Tibial artery (tissue), 4 donors: Measurements from ENCODE around the gene AHDC1.

Experiments used
- DNase-seq, 2 donors: peaks; one replicate each; pipeline ENCODE4 v3.0.0-alpha.2; 2019
- H3K27ac ChIP-seq, 2 donors: fragments of 200-600 bp; sonication (generic) in 1 of 2; 1 replicate in 1 of 2; 2 replicates in 1 of 2; pipeline ENCODE4 v1.5.1; 2018 to 2019; ENCODE audit warnings: mild to moderate bottlenecking in 1 of 2
- H3K27me3 ChIP-seq, 2 donors: fragments of 200-600 bp; sonication (generic) in 1 of 2; one replicate each; pipeline versions ENCODE4 v1.5.1 to v1.6.0; 2016 to 2019
- H3K36me3 ChIP-seq, 3 donors: fragments of 200-600 bp; sonication (generic) in 2 of 3; one replicate each; pipeline ENCODE4 v1.5.1; 2016 to 2019; ENCODE audit warnings: mild to moderate bottlenecking in 2 of 3
- H3K4me1 ChIP-seq, 4 donors: fragments of 200-600 bp; sonication (generic) in 2 of 4; 1 replicate in 3 of 4; 2 replicates in 1 of 4; pipeline ENCODE4 v1.5.1; 2016 to 2019
- H3K4me3 ChIP-seq, 2 donors: fragments of 200-600 bp; sonication (generic) in 1 of 2; 1 replicate in 1 of 2; 2 replicates in 1 of 2; pipeline ENCODE4 v1.5.1; 2018 to 2019; ENCODE audit warnings: mild to moderate bottlenecking in 2 of 2
- H3K9me3 ChIP-seq, 3 donors: fragments of 200-600 bp; sonication (generic) in 1 of 3; one replicate each; pipeline ENCODE4 v1.5.1; 2016 to 2019
- CTCF ChIP-seq, 2 experiments: fragments of 200-600 bp in 1 of 2; fragments of 450-650 bp in 1 of 2; IDR thresholded peaks; one replicate each; pipeline ENCODE4 v1.5.1; 2017 to 2019; ENCODE audit warnings: antibody characterized with exemption in 2 of 2, mild to moderate bottlenecking in 1 of 2, moderate library complexity in 1 of 2
- intact Hi-C: fragments of 100-400 bp; cut with DNase I; formaldehyde crosslinking; loops from one replicate; pipeline ENCODE4 v1.15.0; 2023; ENCODE audit warnings: low total_unique reads

Gene AHDC1

GRCh38 chr1:27521861-27522431 is 82.0 kb downstream of the AHDC1 start:
- peaks cover 8 to 79% (median 69%) of the 10 kb centered on the region in 4 donors for H3K4me1 ChIP-seq
- H3K36me3 ChIP-seq: no peaks in the 10 kb centered on the region
- TF ChIP-seq CTCF (IDR thresholded peaks at IDR 0.05): no peak
- no peaks in the 10 kb centered on the region for H3K27me3 ChIP-seq
- no peaks in the 10 kb centered on the region for H3K9me3 ChIP-seq
- no peak for DNase-seq
- intact Hi-C loops: no loop called here
- H3K4me3 ChIP-seq: peak overlapping the region; percentile 17 to 27
- peak overlapping the region; percentile 64 to 86 for H3K27ac ChIP-seq

GRCh38 chr1:27521336-27521831 is 82.6 kb downstream of the AHDC1 start:
- H3K27me3 ChIP-seq: no peaks in the 10 kb centered on the region
- H3K4me3 ChIP-seq: peak overlapping the region in 1 of 2 donors; percentile 27
- peaks cover 8 to 73% (median 66%) of the 10 kb centered on the region in 4 donors for H3K4me1 ChIP-seq
- H3K27ac ChIP-seq: peak overlapping the region; percentile 64 to 86
- TF ChIP-seq CTCF (IDR thresholded peaks at IDR 0.05): no peak
- intact Hi-C loops: no loop called here
- H3K9me3 ChIP-seq: no peaks in the 10 kb centered on the region
- no peaks in the 10 kb centered on the region for H3K36me3 ChIP-seq
- DNase-seq: peak; percentile 46 to 81

GRCh38 chr1:27520651-27521050 is 83.3 kb downstream of the AHDC1 start:
- H3K4me1 ChIP-seq: peaks cover 8 to 66% (median 61%) of the 10 kb centered on the region in 4 donors

GRCh38 chr1:27519331-27520258 is 84.3 kb downstream of the AHDC1 start:
- Histone ChIP-seq H3K27me3 (no peaks in the 10 kb centered on the region), H3K4me1 (peaks cover 8 to 55% (median 51%) of the 10 kb centered on the region in 4 donors), H3K27ac (peak overlapping the region; percentile 64 to 86), H3K36me3 (no peaks in the 10 kb centered on the region), H3K9me3 (no peaks in the 10 kb centered on the region), H3K4me3 (peak overlapping the region in 1 of 2 donors; percentile 25)
- intact Hi-C loops: no loop called here
- no peak for DNase-seq
- TF ChIP-seq CTCF (IDR thresholded peaks at IDR 0.05): no peak

More at GRCh38 chr1:27520651-27521050, 83.3 kb downstream of the AHDC1 start:
- TF ChIP-seq CTCF (IDR thresholded peaks at IDR 0.05): no peak
- DNase-seq: no peak
- H3K9me3 ChIP-seq: no peaks in the 10 kb centered on the region
- no peaks in the 10 kb centered on the region for H3K27me3 ChIP-seq
- no peak overlapping the region for H3K4me3 ChIP-seq
- intact Hi-C loops: no loop called here
- peak overlapping the region; percentile 64 to 86 for H3K27ac ChIP-seq
- H3K36me3 ChIP-seq: no peaks in the 10 kb centered on the region

- peak overlapping the region; percentile 64 to 86 for H3K27ac ChIP-seq
- no peaks in the 10 kb centered on the region for H3K27me3 ChIP-seq
- H3K4me1 ChIP-seq: peaks cover 8 to 50% (median 48%) of the 10 kb centered on the region in 4 donors
- no peak for TF ChIP-seq CTCF (IDR thresholded peaks at IDR 0.05)
- no peak for DNase-seq
- no peaks in the 10 kb centered on the region for H3K9me3 ChIP-seq
- no peak overlapping the region for H3K4me3 ChIP-seq
- intact Hi-C loops: no loop called here
- no peaks in the 10 kb centered on the region for H3K36me3 ChIP-seq
These were observed 85.1 kb downstream of the AHDC1 start for GRCh38 chr1:27518808-27519207.
